ENCODE data around the gene NELL2.

DNA sequence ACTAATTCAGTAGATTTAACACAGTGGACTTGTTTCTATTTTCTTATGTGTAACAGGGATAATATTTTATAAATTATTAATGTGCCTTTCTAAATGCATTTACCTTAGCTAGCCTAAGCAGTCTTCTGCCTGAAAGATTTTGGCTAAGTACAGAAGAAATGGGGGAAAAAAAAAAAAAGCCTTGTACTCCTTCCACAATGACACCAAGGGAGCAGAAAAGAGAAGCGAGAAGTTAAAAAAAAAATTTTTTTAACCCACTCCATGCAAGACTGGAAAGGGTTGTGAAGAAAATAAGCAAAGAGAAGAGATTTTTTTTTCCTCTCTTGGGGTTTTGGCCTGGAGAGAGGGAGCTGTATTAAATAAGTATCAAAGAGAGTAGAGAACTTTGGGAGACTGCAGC, 28.7 kb downstream of the NELL2 start:
- no peak for TF ChIP-seq CTCF (conservative IDR thresholded peaks at IDR 0.05)
- no peak for TF ChIP-seq ZFX (IDR thresholded peaks at IDR 0.05)
